ENCODE measurements around the gene ITIH4.

The ITIH4 gene

DNA sequence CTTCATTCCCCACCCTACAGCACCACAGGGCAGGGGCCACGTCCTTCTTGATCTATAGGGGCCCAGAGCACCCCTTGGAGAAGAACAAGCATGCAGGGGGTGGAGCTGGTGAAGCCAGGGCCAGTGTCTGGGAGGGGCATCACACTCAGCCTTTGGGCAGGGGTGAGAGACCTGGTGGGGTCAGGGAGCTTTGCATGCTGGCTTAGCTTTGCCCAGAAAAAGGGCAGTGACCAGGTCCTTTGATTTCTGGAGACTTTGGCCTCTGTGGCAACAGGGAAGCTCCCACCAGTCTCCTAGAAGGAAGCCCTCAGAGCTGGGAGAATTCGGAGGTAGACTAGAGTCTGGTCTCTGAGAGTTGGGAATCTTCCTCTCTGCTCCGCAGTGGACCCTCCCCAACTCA lies 990 bp downstream of the ITIH4 start:
- H3K4me3 ChIP-seq (replicated peaks in 1 of 2; ENCODE audit: low read depth in 2 of 2, low read length in 2 of 2): no peak overlapping the region
- TF ChIP-seq, protein P1, sequence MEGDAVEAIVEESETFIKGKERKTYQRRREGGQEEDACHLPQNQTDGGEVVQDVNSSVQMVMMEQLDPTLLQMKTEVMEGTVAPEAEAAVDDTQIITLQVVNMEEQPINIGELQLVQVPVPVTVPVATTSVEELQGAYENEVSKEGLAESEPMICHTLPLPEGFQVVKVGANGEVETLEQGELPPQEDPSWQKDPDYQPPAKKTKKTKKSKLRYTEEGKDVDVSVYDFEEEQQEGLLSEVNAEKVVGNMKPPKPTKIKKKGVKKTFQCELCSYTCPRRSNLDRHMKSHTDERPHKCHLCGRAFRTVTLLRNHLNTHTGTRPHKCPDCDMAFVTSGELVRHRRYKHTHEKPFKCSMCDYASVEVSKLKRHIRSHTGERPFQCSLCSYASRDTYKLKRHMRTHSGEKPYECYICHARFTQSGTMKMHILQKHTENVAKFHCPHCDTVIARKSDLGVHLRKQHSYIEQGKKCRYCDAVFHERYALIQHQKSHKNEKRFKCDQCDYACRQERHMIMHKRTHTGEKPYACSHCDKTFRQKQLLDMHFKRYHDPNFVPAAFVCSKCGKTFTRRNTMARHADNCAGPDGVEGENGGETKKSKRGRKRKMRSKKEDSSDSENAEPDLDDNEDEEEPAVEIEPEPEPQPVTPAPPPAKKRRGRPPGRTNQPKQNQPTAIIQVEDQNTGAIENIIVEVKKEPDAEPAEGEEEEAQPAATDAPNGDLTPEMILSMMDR (IDR thresholded peaks at IDR 0.05; ENCODE audit: low read depth, low read length): no peak
- no peak for DNase-seq (ENCODE audit: low read depth in 2 of 2)

DNA sequence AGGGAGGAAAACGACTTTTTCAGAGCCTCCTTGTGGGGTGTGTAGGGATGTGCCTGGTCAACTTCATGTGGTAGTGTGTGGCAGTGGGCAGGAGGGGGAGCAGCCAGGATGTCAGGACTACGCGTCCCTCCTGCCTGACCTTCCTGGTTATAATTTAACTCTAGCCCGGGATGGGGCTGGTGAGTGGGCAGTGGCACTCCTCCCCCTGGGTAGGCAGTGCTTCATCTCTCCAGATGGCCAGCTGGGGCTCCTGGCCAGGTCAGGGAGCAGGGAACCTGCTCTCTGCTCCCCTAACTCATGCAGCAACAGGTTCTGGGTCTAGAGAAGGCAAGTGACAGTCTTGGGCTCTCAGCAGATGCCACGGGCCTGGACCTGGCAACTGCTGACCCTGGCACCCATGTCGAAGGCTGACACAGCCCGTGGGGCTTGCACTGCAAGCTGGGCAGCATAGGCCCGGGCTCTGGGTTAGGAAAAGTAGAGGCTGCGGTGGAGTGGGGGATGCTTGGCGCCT lies 2.6 kb downstream of the ITIH4 start:
- no peak overlapping the region for H3K4me3 ChIP-seq (replicated peaks in 1 of 2; ENCODE audit: low read depth in 2 of 2, low read length in 2 of 2)
- TF ChIP-seq, protein P1 (IDR thresholded peaks at IDR 0.05; ENCODE audit: low read depth, low read length): peak; percentile 16
- DNase-seq (ENCODE audit: low read depth in 2 of 2): no peak

DNA sequence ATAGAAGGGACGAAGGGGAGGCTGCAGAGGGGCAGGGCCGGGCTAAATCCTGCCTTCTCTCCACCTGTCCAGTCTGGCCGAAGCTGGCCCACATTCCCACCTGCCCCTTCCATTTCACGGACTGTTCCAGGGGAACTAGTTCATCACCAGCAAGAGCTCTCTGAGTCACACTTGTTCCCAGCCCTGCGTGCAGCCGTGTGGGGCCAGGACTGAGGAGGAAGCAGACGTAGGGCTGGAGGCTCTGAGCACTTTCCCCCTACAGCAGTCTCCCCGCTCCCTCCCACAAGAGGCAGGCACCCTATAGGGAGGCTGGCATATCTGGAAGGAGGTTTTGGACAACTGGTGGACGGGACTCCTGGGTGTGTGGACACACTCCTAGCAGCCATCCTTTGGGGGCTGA lies 3.0 kb downstream of the ITIH4 start:
- TF ChIP-seq, protein P1 (IDR thresholded peaks at IDR 0.05; ENCODE audit: low read depth, low read length): no peak
- no peak overlapping the region for H3K4me3 ChIP-seq (replicated peaks in 1 of 2; ENCODE audit: low read depth in 2 of 2, low read length in 2 of 2)
- peak; percentile 18 to 43 for DNase-seq (ENCODE audit: low read depth in 2 of 2)

DNA sequence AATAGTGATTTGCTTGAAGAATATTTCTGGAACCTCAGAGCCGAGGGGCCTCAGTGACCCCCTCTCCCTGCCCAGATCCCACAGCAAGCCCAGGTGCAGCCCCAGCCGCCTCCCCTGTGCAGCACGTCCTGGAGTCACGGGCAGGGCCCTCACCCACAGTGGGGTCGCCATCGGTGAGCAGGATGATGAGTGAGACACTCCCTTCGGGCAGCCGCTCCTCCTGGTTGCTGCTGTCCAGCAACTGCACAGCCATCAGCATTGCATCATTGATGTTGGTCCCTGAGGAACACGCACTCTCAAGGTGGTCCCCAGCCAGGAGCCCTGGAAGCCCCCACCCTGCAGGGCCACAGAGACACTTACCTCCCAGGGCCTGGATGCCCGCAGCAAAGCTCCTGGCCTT lies 6.4 kb downstream of the ITIH4 start:
- TF ChIP-seq, protein P1 (IDR thresholded peaks at IDR 0.05; ENCODE audit: low read depth, low read length): no peak
- no peak for DNase-seq (ENCODE audit: low read depth in 2 of 2)
- H3K4me3 ChIP-seq (replicated peaks in 1 of 2; ENCODE audit: low read depth in 2 of 2, low read length in 2 of 2): no peak overlapping the region

DNA sequence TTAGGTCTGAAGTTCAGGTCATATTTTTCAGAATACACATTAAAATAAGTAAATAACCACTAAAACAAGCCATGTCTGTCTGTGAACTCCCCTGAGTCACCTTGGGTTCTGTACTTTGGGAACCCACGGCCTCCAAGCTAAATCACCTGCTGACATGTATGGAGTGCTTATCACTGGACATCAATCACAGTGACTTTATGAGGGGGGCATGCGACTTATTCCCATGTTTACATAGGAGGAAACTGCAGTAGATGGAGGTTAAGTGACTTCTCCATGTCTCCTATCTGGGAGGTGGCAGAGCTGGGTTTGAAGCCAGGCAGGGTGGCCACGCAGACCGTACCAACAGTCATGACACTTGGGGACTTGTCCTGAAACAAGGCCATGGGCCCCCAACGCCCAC lies 8.1 kb downstream of the ITIH4 start:
- no peak overlapping the region for H3K4me3 ChIP-seq (replicated peaks in 1 of 2; ENCODE audit: low read depth in 2 of 2, low read length in 2 of 2)
- TF ChIP-seq, protein P1 (IDR thresholded peaks at IDR 0.05; ENCODE audit: low read depth, low read length): no peak
- no peak for DNase-seq (ENCODE audit: low read depth in 2 of 2)

DNA sequence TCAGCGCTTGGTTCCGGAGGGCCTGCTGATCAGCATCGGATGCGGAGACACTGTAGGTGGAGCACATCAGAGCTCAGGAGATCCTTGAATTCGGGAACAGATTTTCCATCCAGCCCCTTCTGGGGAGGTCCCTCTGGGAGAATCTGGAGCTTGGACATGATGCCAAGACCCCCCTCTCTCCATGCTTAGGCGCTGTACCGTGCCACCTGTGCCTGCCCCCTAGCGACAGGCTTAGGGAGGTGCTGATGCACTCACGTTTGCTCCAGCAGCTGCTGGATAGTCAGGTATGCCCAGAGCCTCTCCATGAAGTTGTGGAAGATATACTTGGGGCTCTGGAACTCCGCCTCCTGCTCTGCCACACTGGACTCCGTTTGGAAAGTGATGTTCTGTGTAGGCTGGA lies 9.7 kb downstream of the ITIH4 start:
- no peak overlapping the region for H3K4me3 ChIP-seq (replicated peaks in 1 of 2; ENCODE audit: low read depth in 2 of 2, low read length in 2 of 2)
- peak in 1 of 2 donors; percentile 29 for DNase-seq (ENCODE audit: low read depth in 2 of 2)
- TF ChIP-seq, protein P1 (IDR thresholded peaks at IDR 0.05; ENCODE audit: low read depth, low read length): peak; percentile 80

DNA sequence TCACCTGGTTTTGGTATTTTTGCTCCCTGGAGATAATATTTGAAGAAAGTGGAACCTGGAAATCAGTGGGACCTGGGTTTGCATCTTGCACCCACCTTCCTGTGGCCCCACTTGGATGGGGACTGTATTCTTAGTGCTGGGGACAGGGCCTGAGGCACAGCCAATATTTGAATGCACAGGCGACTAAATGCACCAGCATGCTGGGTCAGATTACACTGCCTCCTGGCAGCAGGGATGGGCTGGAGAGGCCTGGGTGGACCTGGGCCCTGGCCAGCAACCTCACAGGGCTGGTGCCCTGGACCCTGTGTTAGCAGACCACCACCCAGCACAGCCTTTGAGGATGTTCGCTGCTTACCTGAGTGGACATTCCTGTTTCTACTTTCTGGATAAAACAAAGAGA lies 10.5 kb downstream of the ITIH4 start:
- TF ChIP-seq, protein P1 (IDR thresholded peaks at IDR 0.05; ENCODE audit: low read depth, low read length): no peak
- no peak overlapping the region for H3K4me3 ChIP-seq (replicated peaks in 1 of 2; ENCODE audit: low read depth in 2 of 2, low read length in 2 of 2)
- DNase-seq (ENCODE audit: low read depth in 2 of 2): no peak

All from cardiac fibroblast (primary cell).